Activated CD4-positive, alpha-beta T cell treated with anti-CD3 and anti-CD28 coated beads, Interleukin-2, amount 10 ng/mL, durations not matched to agents 7 days and 5 days (primary cell): ENCODE results near the gene CREBBP. TPM values are rescaled to one million over a fixed set of nuclear protein-coding genes. Genes with fewer than 3 reads are reported as not detected.

Experiments used
- CTCF ChIA-PET: fragments of 350-600 bp; sonication (Branson Sonifier 250); formaldehyde crosslinking; loops from one replicate; lab custom pipeline; 2021; ENCODE audit warnings: antibody characterized with exemption; lab: Charles Lee
- POLR2A ChIA-PET: fragments of 350-600 bp; sonication (Branson Sonifier 250); formaldehyde crosslinking; loops from one replicate; lab custom pipeline; 2021; ENCODE audit warnings: antibody characterized with exemption; lab: Charles Lee
- DNase-seq: peaks from one replicate; pipeline ENCODE4 v3.0.0-alpha.2; 2020
- H3K27ac Mint-ChIP-seq: one replicate; pipeline ENCODE4 v1.8.0; 2021; ENCODE audit warnings: mild to moderate bottlenecking, moderate library complexity, mixed read lengths
- H3K27me3 Mint-ChIP-seq: one replicate; pipeline ENCODE4 v1.8.0; 2021; ENCODE audit warnings: mixed read lengths
- H3K36me3 Mint-ChIP-seq: one replicate; pipeline ENCODE4 v1.8.0; 2021; ENCODE audit warnings: low read depth, mixed read lengths
- H3K4me1 Mint-ChIP-seq: one replicate; pipeline ENCODE4 v1.8.0; 2021; ENCODE audit warnings: mixed read lengths
- H3K4me3 Mint-ChIP-seq: one replicate; pipeline ENCODE4 v1.8.0; 2021; ENCODE audit warnings: mild to moderate bottlenecking, moderate library complexity, mixed read lengths
- H3K9me3 Mint-ChIP-seq: one replicate; pipeline ENCODE4 v1.8.0; 2021; ENCODE audit warnings: mixed read lengths
- total RNA-seq, 2 experiments: library from RNA; stranded (reverse); gene quantifications; one replicate each; pipeline ENCODE4 v1.2.3, GENCODE V29; 2021

Gene CREBBP
- total RNA-seq, 2 experiments from 2014 or later: 69.0 to 69.2 TPM

DNA sequence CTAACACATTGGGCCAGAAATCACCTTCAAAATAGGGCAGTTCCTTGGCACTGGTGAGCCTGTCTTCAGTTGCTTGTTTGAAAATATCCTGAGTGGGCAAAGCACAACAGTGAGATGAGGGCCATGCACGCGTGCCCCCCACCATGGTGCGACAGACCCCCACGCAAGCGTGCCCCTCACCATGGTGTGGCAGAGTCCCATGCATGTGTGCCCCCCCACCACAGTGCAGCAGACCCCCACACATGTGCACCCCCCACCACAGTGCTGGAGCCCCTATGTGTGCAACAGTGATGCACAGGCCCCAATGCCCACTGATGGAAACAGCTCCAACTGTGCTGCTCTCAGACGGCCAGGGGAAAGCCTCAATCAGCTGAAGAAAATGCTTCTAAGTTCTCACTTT lies 144.4 kb downstream of the CREBBP start:
- Mint-ChIP-seq H3K4me3 (no peak overlapping the region), H3K4me1 (peaks cover 2% of the 10 kb centered on the region), H3K27ac (no peak overlapping the region), H3K27me3 (no peaks in the 10 kb centered on the region), H3K9me3 (no peaks in the 10 kb centered on the region), H3K36me3 (peaks cover 59% of the 10 kb centered on the region)
- ChIA-PET POLR2A (no interaction called here), CTCF (no interaction called here)
- no peak for DNase-seq

DNA sequence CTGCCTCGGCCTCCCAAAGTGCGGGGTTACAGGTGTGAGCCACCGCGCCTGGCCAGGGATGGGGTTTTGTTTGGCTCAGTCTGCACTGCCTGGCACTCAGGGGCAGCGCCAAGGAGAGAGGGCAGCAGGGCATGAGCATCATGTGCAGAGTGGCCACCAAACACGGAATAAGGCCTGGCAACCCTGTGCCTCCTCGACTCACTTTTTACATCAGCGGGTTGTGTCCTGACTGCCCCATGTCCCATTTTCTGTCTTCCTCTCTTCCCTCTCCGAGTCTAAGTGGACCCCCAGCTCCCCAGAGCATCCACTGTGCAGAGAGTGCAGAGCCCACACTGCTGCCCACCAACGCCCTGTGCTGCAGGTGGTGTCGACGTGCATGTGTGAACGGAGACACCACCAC lies 145.0 kb downstream of the CREBBP start:
- peaks cover 59% of the 10 kb centered on the region for H3K36me3 Mint-ChIP-seq
- H3K27me3 Mint-ChIP-seq: no peaks in the 10 kb centered on the region
- peaks cover 2% of the 10 kb centered on the region for H3K4me1 Mint-ChIP-seq
- ChIA-PET POLR2A (no interaction called here), CTCF (no interaction called here)
- H3K27ac Mint-ChIP-seq: no peak overlapping the region
- H3K9me3 Mint-ChIP-seq: no peaks in the 10 kb centered on the region
- H3K4me3 Mint-ChIP-seq: no peak overlapping the region
- DNase-seq: no peak

- ChIA-PET CTCF (no interaction called here), POLR2A (no interaction called here)
- H3K4me1 Mint-ChIP-seq: peaks cover 2% of the 10 kb centered on the region
- no peak for DNase-seq
- H3K27me3 Mint-ChIP-seq: no peaks in the 10 kb centered on the region
- H3K36me3 Mint-ChIP-seq: peaks cover 61% of the 10 kb centered on the region
- no peak overlapping the region for H3K27ac Mint-ChIP-seq
- no peaks in the 10 kb centered on the region for H3K9me3 Mint-ChIP-seq
- no peak overlapping the region for H3K4me3 Mint-ChIP-seq
Measured at GRCh38 chr16:3734758-3735221, 145.7 kb downstream of the CREBBP start.

DNA sequence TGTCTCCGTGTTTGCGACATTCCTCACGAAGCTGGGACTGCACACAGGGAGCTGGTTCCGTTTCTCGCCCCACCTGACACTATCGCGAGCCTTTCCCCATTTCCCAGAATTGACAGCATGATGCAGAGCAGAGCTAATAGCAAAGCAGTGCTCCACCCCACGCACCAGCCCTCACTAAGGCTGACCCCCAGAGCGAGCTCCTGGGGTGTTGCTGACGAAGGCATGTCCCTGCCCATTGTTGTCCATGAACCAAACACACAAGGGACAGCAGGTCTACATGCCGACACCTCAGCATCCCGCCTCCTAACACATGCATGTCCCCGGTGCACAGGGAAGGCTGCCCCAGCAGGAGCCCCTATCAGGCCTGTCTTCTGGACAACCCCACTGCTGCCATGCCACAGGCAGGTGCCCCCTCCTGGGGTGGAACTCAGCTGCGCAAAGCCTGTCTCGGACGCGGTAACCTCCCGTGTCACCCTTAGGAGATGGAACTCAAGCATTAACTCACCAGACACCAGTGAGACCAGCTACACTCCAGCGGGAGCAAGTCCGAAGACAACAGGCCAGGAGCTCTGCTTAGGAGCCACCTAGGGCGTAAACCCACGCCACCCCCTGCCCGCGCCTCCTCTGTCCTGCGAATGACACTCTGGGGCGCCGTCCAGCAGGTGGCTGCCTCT lies 146.3 kb downstream of the CREBBP start:
- peaks cover 61% of the 10 kb centered on the region for H3K36me3 Mint-ChIP-seq
- no peak for DNase-seq
- CTCF ChIA-PET: no interaction called here

GRCh38 chr16:3732171-3732570 lies 148.3 kb downstream of the CREBBP start:
- Mint-ChIP-seq H3K9me3 (no peaks in the 10 kb centered on the region), H3K36me3 (peaks cover 55% of the 10 kb centered on the region), H3K27me3 (no peaks in the 10 kb centered on the region), H3K4me1 (peaks cover 2% of the 10 kb centered on the region), H3K27ac (no peak overlapping the region), H3K4me3 (no peak overlapping the region)
- no peak for DNase-seq
- CTCF ChIA-PET: interaction anchor here (1.2 kb wide), 1 partner anchor 21 kb away, joined by 3 read pairs; no protein-coding TSS in a partner anchor
- POLR2A ChIA-PET: no interaction called here

More for the DNA sequence above, 146.3 kb downstream of the CREBBP start:
- POLR2A ChIA-PET: no interaction called here
- Mint-ChIP-seq H3K4me1 (peaks cover 2% of the 10 kb centered on the region), H3K27me3 (no peaks in the 10 kb centered on the region), H3K9me3 (no peaks in the 10 kb centered on the region), H3K27ac (peak overlapping the region; percentile 50), H3K4me3 (no peak overlapping the region)

- no peak for DNase-seq
- Mint-ChIP-seq H3K4me1 (peaks cover 2% of the 10 kb centered on the region), H3K4me3 (no peak overlapping the region), H3K9me3 (no peaks in the 10 kb centered on the region), H3K27me3 (no peaks in the 10 kb centered on the region), H3K36me3 (peaks cover 52% of the 10 kb centered on the region), H3K27ac (peak overlapping the region; percentile 57)
- ChIA-PET POLR2A (no interaction called here), CTCF (interaction anchor here (1.2 kb wide), 1 partner anchor 20 kb away, joined by 3 read pairs; no protein-coding TSS in a partner anchor)
Measured at GRCh38 chr16:3731126-3731935, 149.2 kb downstream of the CREBBP start.

DNA sequence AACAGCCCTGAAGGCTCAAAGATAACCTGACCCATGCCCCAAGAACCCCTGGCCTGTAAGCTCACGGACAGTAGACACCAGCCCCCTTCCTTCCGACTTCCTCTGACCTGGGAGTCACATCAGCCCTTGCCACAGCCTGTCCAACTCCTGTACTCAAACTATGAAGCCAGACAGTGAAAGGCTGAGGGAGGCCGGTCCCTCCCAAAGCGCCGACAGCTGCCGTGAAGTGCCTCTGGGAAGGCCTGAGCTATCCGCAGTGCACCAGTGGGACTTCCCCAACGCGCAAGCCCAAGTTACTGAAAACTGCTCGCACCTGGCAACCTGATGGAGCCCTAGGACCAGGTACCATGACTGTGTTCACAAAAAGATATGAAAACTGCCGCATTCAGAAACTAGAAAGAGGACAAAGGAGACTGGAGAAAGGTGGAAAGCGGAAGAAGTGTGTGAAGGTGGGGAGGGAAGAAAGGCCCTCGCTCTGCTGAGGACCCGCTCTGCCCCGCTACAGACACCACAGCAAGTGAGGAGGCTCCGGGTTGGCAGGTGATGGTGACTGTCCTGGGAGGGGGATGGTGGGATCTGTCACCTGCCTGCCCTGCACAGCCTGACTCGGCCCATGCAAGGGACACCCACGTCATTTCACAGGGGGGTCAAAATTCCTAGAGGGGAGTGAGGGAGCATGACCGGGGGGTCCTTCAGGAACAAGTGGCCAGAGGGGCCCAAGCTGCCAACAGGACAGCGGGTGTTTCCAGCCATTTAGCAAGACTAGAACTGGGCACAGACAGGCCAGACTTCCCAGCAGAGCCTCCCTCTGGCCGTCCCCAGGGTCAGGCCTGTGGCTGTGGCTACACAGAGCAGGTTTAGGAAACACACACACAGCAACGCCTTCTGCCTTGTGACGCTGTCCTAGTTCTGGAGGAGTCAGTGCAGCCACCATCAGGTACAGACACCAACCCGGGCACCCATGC lies 150.1 kb downstream of the CREBBP start:
- CTCF ChIA-PET: interaction anchor here (0.7 to 1.2 kb wide), 2 partner anchors 12 to 19 kb away, joined by 3 read pairs; no protein-coding TSS in a partner anchor
- DNase-seq: no peak
- H3K27ac Mint-ChIP-seq: no peak overlapping the region

GRCh38 chr16:3729161-3730112 lies 151.1 kb downstream of the CREBBP start:
- POLR2A ChIA-PET: no interaction called here
- Mint-ChIP-seq H3K9me3 (no peaks in the 10 kb centered on the region), H3K36me3 (peaks cover 35% of the 10 kb centered on the region), H3K4me1 (no peaks in the 10 kb centered on the region), H3K4me3 (no peak overlapping the region), H3K27ac (no peak overlapping the region), H3K27me3 (no peaks in the 10 kb centered on the region)
- CTCF ChIA-PET: no interaction called here
- DNase-seq: no peak

More for the DNA sequence above, 150.1 kb downstream of the CREBBP start:
- Mint-ChIP-seq H3K4me3 (no peak overlapping the region), H3K4me1 (peaks cover 2% of the 10 kb centered on the region), H3K9me3 (no peaks in the 10 kb centered on the region), H3K27me3 (no peaks in the 10 kb centered on the region), H3K36me3 (peaks cover 43% of the 10 kb centered on the region)
- POLR2A ChIA-PET: no interaction called here

GRCh38 chr16:3728424-3729160 lies 151.9 kb downstream of the CREBBP start:
- Mint-ChIP-seq H3K4me1 (no peaks in the 10 kb centered on the region), H3K9me3 (no peaks in the 10 kb centered on the region), H3K4me3 (no peak overlapping the region), H3K27me3 (no peaks in the 10 kb centered on the region), H3K36me3 (peaks cover 31% of the 10 kb centered on the region), H3K27ac (no peak overlapping the region)
- CTCF ChIA-PET: no interaction called here
- no peak for DNase-seq
- POLR2A ChIA-PET: no interaction called here

DNA sequence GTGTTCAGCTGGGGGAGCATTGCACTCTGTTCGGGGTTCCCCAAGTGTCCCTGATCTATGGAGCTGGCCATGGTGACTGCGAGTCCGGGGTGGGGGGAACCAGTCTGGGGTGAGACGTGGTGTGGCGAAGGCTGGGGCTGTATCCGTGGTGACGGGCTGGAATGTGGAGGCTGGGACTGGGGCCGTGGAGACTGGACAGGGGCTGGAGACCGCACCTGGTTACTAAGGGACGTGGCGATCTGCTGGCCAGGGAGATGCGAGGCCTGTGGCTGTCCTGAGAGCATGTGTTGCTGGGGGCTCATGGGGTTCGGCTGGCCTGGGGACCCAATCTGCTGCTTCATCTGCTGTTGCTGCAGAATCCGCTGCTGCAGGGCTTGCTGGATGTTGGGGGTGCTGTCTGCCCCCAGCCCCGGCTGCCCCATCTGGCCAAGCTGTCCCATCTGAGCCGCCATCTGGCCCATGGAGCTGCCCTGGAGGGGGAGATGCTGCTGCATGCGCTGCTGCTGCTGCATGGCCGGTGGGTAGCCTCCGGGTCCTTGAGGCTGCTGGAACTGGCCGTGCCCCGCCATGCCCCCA lies 152.6 kb downstream of the CREBBP start:
- Mint-ChIP-seq H3K27ac (no peak overlapping the region), H3K4me3 (no peak overlapping the region), H3K36me3 (peaks cover 30% of the 10 kb centered on the region), H3K9me3 (no peaks in the 10 kb centered on the region), H3K4me1 (no peaks in the 10 kb centered on the region), H3K27me3 (no peaks in the 10 kb centered on the region)
- ChIA-PET CTCF (no interaction called here), POLR2A (no interaction called here)
- DNase-seq: no peak
